ENCODE measurements around the gene MAN1A1.
"Not testable (repeated sequence)": the region's sequence is repeated elsewhere in the genome, so short reads cannot be mapped to it uniquely, and the experiment has no call there.

MAN1A1 gene

DNA sequence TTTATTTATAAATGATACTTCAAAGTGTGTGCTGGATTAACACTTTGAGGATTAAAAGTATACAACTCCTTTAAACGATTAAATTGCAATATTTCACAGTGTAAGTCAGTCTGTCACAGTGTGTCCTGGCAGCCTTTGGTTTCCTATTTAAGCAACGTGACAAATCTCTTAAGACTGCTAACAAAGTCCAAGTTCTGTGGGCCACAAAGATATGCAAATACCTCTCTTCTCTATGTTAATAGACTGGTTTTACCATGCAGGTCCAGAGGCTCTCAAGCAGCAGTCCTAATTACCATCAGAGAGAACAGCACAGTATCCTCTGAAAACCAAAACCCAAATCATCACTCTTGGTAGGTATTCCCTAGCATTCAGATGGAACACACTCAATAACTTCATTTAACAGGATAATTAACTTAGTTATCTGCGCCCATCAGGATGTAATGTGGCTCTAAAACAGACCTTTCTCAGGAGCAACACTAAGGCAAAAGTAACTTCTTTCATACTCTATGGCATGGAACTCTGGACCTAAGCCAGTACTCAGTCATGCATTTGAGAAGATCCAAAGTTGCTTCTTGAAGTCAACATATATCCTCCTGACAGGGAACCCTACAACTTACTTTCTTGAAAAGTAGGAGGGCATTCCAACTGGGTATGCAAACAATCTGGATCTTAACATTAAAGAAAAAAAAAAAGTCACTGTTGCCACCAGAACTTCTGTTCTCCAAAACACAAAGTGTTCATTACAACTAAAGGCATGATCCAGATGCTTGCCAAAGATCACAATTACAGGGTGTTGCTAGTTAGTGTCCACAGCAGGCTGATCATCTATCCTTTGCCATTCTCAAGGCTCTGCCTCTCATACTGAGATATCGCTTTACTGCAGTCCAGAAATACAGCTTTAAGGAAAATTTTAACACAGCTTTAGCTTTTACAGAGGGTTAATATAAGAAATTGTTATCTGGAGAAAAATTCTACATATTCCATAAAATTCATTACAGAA, 53.2 kb downstream of the MAN1A1 start:
- Histone ChIP-seq H3K9ac (ENCODE audit: insufficient read length) (no peak overlapping the region), H3K9me3 (ENCODE audit: low read depth, low read length) (no peaks in the 10 kb centered on the region), H3K4me3 (no peak overlapping the region), H3K36me3 (ENCODE audit: insufficient read depth, low read length) (no peaks in the 10 kb centered on the region), H3K27ac (no peak overlapping the region)
- no peak for DNase-seq (ENCODE audit: low read depth, low spot score)
- TF ChIP-seq EZH2 (IDR thresholded peaks at IDR 0.05) (no peak), POLR2AphosphoS5 (IDR thresholded peaks at IDR 0.05; ENCODE audit: borderline replicate concordance, low read depth, low read length) (no peak), FOXP2 (optimal IDR thresholded peaks at IDR 0.05; ENCODE audit: control extremely low read depth, extremely low read length, insufficient read depth) (no peak)

DNA sequence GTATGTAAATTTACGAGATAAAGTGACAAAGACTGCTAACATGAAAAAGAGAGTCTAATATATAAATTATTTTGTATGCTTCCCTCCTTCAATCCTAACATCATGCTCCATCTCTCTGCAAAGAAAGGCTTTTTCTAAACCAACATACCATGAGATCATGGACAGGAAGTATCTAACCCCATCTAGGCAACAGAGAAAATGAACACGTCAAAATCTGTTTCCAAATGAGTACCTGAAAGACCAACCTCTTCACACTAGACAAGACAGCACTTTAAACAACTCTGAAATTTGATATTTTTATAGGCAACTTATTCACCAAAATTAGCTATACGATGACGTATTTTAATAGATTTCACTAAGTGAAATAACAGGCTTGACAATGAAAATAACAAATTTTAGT, 54.6 kb downstream of the MAN1A1 start:
- H3K9me3 ChIP-seq (ENCODE audit: low read depth, low read length) = no peaks in the 10 kb centered on the region
- H3K4me3 ChIP-seq = no peak overlapping the region
- no peak for TF ChIP-seq POLR2AphosphoS5 (IDR thresholded peaks at IDR 0.05; ENCODE audit: borderline replicate concordance, low read depth, low read length)
- TF ChIP-seq FOXP2 (optimal IDR thresholded peaks at IDR 0.05; ENCODE audit: control extremely low read depth, extremely low read length, insufficient read depth) = no peak
- no peak for TF ChIP-seq EZH2 (IDR thresholded peaks at IDR 0.05)
- DNase-seq (ENCODE audit: low read depth, low spot score) = no peak
- no peak overlapping the region for H3K9ac ChIP-seq (ENCODE audit: insufficient read length)
- H3K27ac ChIP-seq = no peak overlapping the region
- no peaks in the 10 kb centered on the region for H3K36me3 ChIP-seq (ENCODE audit: insufficient read depth, low read length)

GRCh38 chr6:119291060-119291459, 58.5 kb downstream of the MAN1A1 start:
- not testable (repeated sequence) for H3K9me3 ChIP-seq (ENCODE audit: low read depth, low read length); H3K9ac ChIP-seq (ENCODE audit: insufficient read length); H3K36me3 ChIP-seq (ENCODE audit: insufficient read depth, low read length); DNase-seq (ENCODE audit: low read depth, low spot score); H3K4me3 ChIP-seq; H3K27ac ChIP-seq

DNA sequence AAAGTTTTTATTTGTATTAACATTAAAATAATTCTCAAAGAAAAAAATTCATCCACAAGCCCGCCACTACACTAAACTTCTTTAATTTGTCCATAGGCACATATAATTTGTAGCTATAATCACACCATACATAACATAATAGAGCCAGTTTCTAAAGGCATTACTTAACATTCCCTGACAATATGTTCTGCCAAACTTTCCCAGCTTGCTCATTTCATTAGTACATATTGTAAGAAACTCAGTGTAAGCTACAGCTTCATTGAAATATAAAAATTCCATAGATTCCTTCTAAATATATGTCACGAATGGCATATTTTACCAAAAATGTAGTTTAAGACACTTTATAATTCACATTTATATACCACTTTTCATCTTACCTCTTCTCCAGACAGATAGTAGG, 59.3 kb downstream of the MAN1A1 start:
- no peak overlapping the region for H3K4me3 ChIP-seq
- no peaks in the 10 kb centered on the region for H3K36me3 ChIP-seq (ENCODE audit: insufficient read depth, low read length)
- DNase-seq (ENCODE audit: low read depth, low spot score) = no peak
- no peak overlapping the region for H3K27ac ChIP-seq
- H3K9me3 ChIP-seq (ENCODE audit: low read depth, low read length) = no peaks in the 10 kb centered on the region
- no peak overlapping the region for H3K9ac ChIP-seq (ENCODE audit: insufficient read length)
- TF ChIP-seq EZH2 (IDR thresholded peaks at IDR 0.05) (no peak), FOXP2 (optimal IDR thresholded peaks at IDR 0.05; ENCODE audit: control extremely low read depth, extremely low read length, insufficient read depth) (no peak), POLR2AphosphoS5 (IDR thresholded peaks at IDR 0.05; ENCODE audit: borderline replicate concordance, low read depth, low read length) (no peak)

GRCh38 chr6:119289651-119290050, 59.9 kb downstream of the MAN1A1 start:
- Histone ChIP-seq H3K9ac (ENCODE audit: insufficient read length) (no peak overlapping the region), H3K36me3 (ENCODE audit: insufficient read depth, low read length) (no peaks in the 10 kb centered on the region), H3K9me3 (ENCODE audit: low read depth, low read length) (no peaks in the 10 kb centered on the region), H3K4me3 (no peak overlapping the region), H3K27ac (no peak overlapping the region)
- DNase-seq (ENCODE audit: low read depth, low spot score) = no peak
- no peak for TF ChIP-seq POLR2AphosphoS5 (IDR thresholded peaks at IDR 0.05; ENCODE audit: borderline replicate concordance, low read depth, low read length)
- no peak for TF ChIP-seq EZH2 (IDR thresholded peaks at IDR 0.05)
- no peak for TF ChIP-seq FOXP2 (optimal IDR thresholded peaks at IDR 0.05; ENCODE audit: control extremely low read depth, extremely low read length, insufficient read depth)

- Histone ChIP-seq H3K9ac (ENCODE audit: insufficient read length) (no peak overlapping the region), H3K9me3 (ENCODE audit: low read depth, low read length) (no peaks in the 10 kb centered on the region), H3K36me3 (ENCODE audit: insufficient read depth, low read length) (no peaks in the 10 kb centered on the region), H3K27ac (no peak overlapping the region), H3K4me3 (no peak overlapping the region)
- no peak for DNase-seq (ENCODE audit: low read depth, low spot score)
- TF ChIP-seq FOXP2 (optimal IDR thresholded peaks at IDR 0.05; ENCODE audit: control extremely low read depth, extremely low read length, insufficient read depth) (no peak), EZH2 (IDR thresholded peaks at IDR 0.05) (no peak), POLR2AphosphoS5 (IDR thresholded peaks at IDR 0.05; ENCODE audit: borderline replicate concordance, low read depth, low read length) (no peak)
These were observed 63.5 kb downstream of the MAN1A1 start for GRCh38 chr6:119285908-119286625.

DNA sequence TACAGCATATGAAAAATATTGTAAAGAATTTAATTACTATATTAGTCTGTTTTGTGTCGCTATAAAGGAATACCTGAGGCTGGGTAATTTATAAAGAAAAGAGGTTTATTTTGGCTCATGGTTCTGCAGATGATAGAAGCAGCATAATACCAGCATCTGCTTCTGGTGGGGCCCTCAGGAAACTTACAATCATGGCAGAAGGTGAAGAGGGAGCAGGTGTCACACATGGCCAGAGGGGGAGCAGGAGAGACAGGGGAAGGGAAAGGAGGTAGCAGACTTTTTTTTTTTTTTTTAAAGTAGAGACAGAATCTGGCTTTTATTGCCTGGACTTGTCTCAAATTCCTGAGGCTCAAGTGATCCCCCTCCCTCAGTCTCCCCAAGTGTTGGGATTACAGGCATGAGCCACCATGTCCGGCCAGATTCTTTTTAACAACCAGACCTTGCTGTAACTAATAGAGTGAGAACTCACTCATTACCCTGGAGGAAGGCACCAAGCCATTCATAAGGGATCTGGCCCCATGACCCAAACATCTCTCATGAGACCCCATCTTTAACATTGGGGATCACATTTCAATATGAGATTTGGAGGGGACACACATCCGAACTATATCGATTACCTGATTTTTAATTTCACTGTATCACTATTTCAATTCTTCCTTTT, 64.6 kb downstream of the MAN1A1 start:
- H3K9me3 ChIP-seq (ENCODE audit: low read depth, low read length) = no peaks in the 10 kb centered on the region
- no peak overlapping the region for H3K9ac ChIP-seq (ENCODE audit: insufficient read length)
- no peak for DNase-seq (ENCODE audit: low read depth, low spot score)
- no peaks in the 10 kb centered on the region for H3K36me3 ChIP-seq (ENCODE audit: insufficient read depth, low read length)
- no peak overlapping the region for H3K4me3 ChIP-seq
- TF ChIP-seq FOXP2 (optimal IDR thresholded peaks at IDR 0.05; ENCODE audit: control extremely low read depth, extremely low read length, insufficient read depth) = no peak
- TF ChIP-seq EZH2 (IDR thresholded peaks at IDR 0.05) = no peak
- TF ChIP-seq POLR2AphosphoS5 (IDR thresholded peaks at IDR 0.05; ENCODE audit: borderline replicate concordance, low read depth, low read length) = no peak
- no peak overlapping the region for H3K27ac ChIP-seq

DNA sequence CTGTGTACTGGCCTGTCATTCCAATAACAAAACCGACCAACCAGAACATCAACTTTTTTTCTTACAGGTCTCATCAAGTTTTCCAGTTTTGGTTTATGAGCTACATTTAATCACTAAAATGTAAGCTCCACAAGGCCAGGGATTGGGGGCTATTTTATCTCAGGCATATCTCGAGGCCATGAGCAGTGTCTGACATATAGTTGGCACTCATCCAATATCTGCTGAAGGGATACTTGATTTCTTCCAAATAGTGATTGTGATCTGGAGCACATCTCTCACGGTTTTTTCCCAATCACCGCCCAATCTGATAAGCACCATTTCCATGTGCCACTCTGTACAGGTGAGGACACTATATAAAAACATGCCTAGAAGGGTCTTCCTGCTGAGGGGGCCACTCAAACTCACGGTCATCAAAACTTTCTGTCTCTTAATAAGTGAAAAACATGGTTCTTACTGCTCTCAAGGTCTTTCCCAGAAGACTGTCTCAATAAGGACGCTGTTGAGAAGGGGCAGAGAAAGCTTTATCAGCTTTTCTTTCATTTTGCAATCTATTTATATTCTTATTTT, 65.5 kb downstream of the MAN1A1 start:
- TF ChIP-seq POLR2AphosphoS5 (IDR thresholded peaks at IDR 0.05; ENCODE audit: borderline replicate concordance, low read depth, low read length) (no peak), EZH2 (IDR thresholded peaks at IDR 0.05) (no peak), FOXP2 (optimal IDR thresholded peaks at IDR 0.05; ENCODE audit: control extremely low read depth, extremely low read length, insufficient read depth) (no peak)
- DNase-seq (ENCODE audit: low read depth, low spot score) = no peak
- no peak overlapping the region for H3K9ac ChIP-seq (ENCODE audit: insufficient read length)
- H3K4me3 ChIP-seq = no peak overlapping the region
- no peaks in the 10 kb centered on the region for H3K36me3 ChIP-seq (ENCODE audit: insufficient read depth, low read length)
- no peak overlapping the region for H3K27ac ChIP-seq
- H3K9me3 ChIP-seq (ENCODE audit: low read depth, low read length) = no peaks in the 10 kb centered on the region

Data from SK-N-MC (cell line).